ENCODE data around the gene ME3. TPM values are rescaled to one million over a fixed set of nuclear protein-coding genes. Genes with fewer than 3 reads are reported as not detected.
A peak's percentile ranks its signal among the peaks of the same experiment; 100 is the strongest.

Gene ME3
- polyA plus RNA-seq, 2 of the 4 experiments (the other 2 are of a cell fraction) = 19.7 to 22.3 TPM

GRCh38 chr11:86524620-86525352 is 147.6 kb downstream of the ME3 start:
- H3K4me3 ChIP-seq = no peak overlapping the region
- peak; percentile 69 to 79 for DNase-seq (ENCODE audit: low read depth in 1 of 2, low spot score in 1 of 2)
- ChIA-PET POLR2A (interaction anchor here (0.8 to 2.8 kb wide), 5 partner anchors 37 to 276 kb away, joined by 3 to 30 read pairs (median 4); partner anchors contain the start of gene PRSS23), CTCF (interaction anchor here (0.7 to 2.4 kb wide), 8 partner anchors 26 to 293 kb away, joined by 3 to 11 read pairs (median 3); no protein-coding TSS in a partner anchor)
- peak overlapping the region; percentile 85 for H3K4me2 ChIP-seq
- WGBS (ENCODE audit: missing lambda C conversion rate) = 2% methylated on average over 2 of the region's 2 CpGs
- ATAC-seq = peak; percentile 70 to 79
- TF ChIP-seq ESRRA (IDR thresholded peaks at IDR 0.05; ENCODE audit: borderline replicate concordance, low read length) = peak; percentile 61; the same call in 1 of the 2 replicates
- no peak for TF ChIP-seq FOSL2 (IDR thresholded peaks at IDR 0.05)
- peak; percentile 51; the same call in 1 of the 2 replicates for TF ChIP-seq FOSL2 (CRISPR knock-in tag; IDR thresholded peaks at IDR 0.05)
- TF ChIP-seq KDM1A (IDR thresholded peaks at IDR 0.05; ENCODE audit: low read depth) = peak; percentile 90
- TF ChIP-seq FOXS1 (CRISPR knock-in tag; IDR thresholded peaks at IDR 0.05) = no peak
- TF ChIP-seq EP300 (IDR thresholded peaks at IDR 0.05) = no peak
- TF ChIP-seq HDAC2 (IDR thresholded peaks at IDR 0.05) = peak; percentile 87
- TF ChIP-seq ZSCAN20 (CRISPR knock-in tag; IDR thresholded peaks at IDR 0.05) = peak; percentile 1; the same call in 1 of the 2 replicates
- 0 out of 2 replicates have a peak, but pooled peaks have one; percentile 38 for TF ChIP-seq FOSB (CRISPR knock-in tag; IDR thresholded peaks at IDR 0.05)
- H3K27ac ChIP-seq = peak overlapping the region; percentile 90
- no peak for FAIRE-seq
- H3K4me1 ChIP-seq = peaks cover 33% of the 10 kb centered on the region
- H3K9me3 ChIP-seq = peaks cover 27% of the 10 kb centered on the region

DNA sequence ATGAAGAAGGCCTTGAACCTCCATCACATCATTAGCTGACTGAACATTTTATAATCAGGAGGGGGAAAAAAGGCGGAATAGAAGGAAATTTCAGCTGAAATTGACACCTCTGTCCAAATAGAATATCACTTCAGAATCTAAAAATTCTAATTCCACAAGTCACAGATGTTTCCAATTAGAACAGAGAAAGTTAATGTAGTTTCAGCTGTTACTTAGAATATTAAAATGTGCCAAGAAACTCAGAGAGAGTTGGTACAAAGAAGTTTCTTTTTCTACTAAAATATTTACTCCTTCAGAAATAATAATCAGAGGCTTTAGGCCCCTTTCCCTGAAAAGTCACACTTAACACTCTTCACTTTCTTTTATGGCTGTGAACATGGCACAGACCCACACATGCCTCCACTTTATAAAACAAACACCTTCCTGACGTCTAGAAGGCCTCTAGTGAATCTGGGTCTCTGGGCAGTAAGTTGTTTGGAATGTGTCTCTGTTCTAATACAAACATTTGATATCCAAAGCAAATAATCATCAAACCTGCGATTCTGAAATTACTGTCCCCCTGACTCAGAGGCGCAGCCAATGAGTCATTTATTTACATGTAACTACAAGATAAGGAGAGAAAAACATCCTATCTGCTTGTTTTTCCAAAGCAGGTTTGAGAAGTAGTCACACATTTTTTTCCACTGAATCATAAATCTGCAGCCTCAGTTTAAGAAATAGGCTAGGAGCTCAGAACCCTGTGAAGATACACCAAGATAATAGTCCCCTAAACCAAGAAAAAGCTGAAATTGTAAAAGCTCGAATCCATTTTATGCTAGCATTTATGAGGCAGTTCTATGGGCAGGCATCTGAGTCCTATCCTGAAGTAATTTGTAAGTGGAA is 148.4 kb downstream of the ME3 start:
- WGBS (ENCODE audit: missing lambda C conversion rate) = 2% methylated on average over 5 of the region's 5 CpGs
- Histone ChIP-seq H3K4me1 (peaks cover 41% of the 10 kb centered on the region), H3K9me3 (peaks cover 27% of the 10 kb centered on the region), H3K4me2 (peak overlapping the region; percentile 85), H3K4me3 (no peak overlapping the region), H3K27ac (peak overlapping the region; percentile 90)
- ATAC-seq (peak; percentile 94 to 98), FAIRE-seq (peak; percentile 92), DNase-seq (ENCODE audit: low read depth in 1 of 2, low spot score in 1 of 2) (peak; percentile 97 to 98)
- POLR2A ChIA-PET = interaction anchor here (0.8 to 2.8 kb wide), 5 partner anchors 36 to 277 kb away, joined by 3 to 30 read pairs (median 4); partner anchors contain the start of gene PRSS23
- CTCF ChIA-PET = interaction anchor here (0.7 to 2.4 kb wide), 15 partner anchors 27 to 294 kb away, joined by 3 to 11 read pairs (median 3); no protein-coding TSS in a partner anchor
- TF ChIP-seq ZFP36 (IDR thresholded peaks at IDR 0.05; ENCODE audit: borderline replicate concordance, partially characterized antibody) = peak; percentile 23
- TF ChIP-seq HOXA7 (CRISPR knock-in tag; IDR thresholded peaks at IDR 0.05) = peak; percentile 1
- TF ChIP-seq, protein P1, sequence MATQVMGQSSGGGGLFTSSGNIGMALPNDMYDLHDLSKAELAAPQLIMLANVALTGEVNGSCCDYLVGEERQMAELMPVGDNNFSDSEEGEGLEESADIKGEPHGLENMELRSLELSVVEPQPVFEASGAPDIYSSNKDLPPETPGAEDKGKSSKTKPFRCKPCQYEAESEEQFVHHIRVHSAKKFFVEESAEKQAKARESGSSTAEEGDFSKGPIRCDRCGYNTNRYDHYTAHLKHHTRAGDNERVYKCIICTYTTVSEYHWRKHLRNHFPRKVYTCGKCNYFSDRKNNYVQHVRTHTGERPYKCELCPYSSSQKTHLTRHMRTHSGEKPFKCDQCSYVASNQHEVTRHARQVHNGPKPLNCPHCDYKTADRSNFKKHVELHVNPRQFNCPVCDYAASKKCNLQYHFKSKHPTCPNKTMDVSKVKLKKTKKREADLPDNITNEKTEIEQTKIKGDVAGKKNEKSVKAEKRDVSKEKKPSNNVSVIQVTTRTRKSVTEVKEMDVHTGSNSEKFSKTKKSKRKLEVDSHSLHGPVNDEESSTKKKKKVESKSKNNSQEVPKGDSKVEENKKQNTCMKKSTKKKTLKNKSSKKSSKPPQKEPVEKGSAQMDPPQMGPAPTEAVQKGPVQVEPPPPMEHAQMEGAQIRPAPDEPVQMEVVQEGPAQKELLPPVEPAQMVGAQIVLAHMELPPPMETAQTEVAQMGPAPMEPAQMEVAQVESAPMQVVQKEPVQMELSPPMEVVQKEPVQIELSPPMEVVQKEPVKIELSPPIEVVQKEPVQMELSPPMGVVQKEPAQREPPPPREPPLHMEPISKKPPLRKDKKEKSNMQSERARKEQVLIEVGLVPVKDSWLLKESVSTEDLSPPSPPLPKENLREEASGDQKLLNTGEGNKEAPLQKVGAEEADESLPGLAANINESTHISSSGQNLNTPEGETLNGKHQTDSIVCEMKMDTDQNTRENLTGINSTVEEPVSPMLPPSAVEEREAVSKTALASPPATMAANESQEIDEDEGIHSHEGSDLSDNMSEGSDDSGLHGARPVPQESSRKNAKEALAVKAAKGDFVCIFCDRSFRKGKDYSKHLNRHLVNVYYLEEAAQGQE (IDR thresholded peaks at IDR 0.05) = no peak
- peak; percentile 98 for TF ChIP-seq EP300 (IDR thresholded peaks at IDR 0.05)
- peak; percentile 100 for TF ChIP-seq GATA3 (IDR thresholded peaks at IDR 0.05; ENCODE audit: borderline replicate concordance)
- peak; percentile 62; the same call in 1 of the 2 replicates for TF ChIP-seq HES2 (IDR thresholded peaks at IDR 0.05)
- TF ChIP-seq PHF8 (IDR thresholded peaks at IDR 0.05; ENCODE audit: borderline replicate concordance, low read depth) = no peak
- TF ChIP-seq POLR2AphosphoS2 (conservative IDR thresholded peaks at IDR 0.05; ENCODE audit: low read length) = no peak
- TF ChIP-seq HOXB5 (CRISPR knock-in tag; IDR thresholded peaks at IDR 0.05) = peak; percentile 73
- peak; percentile 99 to 100 for TF ChIP-seq JUN (IDR thresholded peaks at IDR 0.05)
- TF ChIP-seq SMC3 (IDR thresholded peaks at IDR 0.05) = peak; percentile 74
- 0 out of 2 replicates have a peak, but pooled peaks have one; percentile 48 for TF ChIP-seq RARB (CRISPR knock-in tag; IDR thresholded peaks at IDR 0.05)
- TF ChIP-seq MYC (IDR thresholded peaks at IDR 0.05; ENCODE audit: borderline replicate concordance, low read length) = peak; percentile 60; the same call in 1 of the 2 replicates
- TF ChIP-seq FOSB (CRISPR knock-in tag; IDR thresholded peaks at IDR 0.05) = peak; percentile 27; the same call in 1 of the 2 replicates
- TF ChIP-seq POLR2A (IDR thresholded peaks at IDR 0.05; ENCODE audit: low read length) = no peak
- TF ChIP-seq ELK1 (IDR thresholded peaks at IDR 0.05; ENCODE audit: low read depth, low read length) = no peak
- no peak for TF ChIP-seq TP53 (CRISPR knock-in tag; IDR thresholded peaks at IDR 0.05)
- TF ChIP-seq NFE2L2 (conservative IDR thresholded peaks at IDR 0.05; ENCODE audit: low read length) = no peak
- no peak for TF ChIP-seq HEYL (CRISPR knock-in tag; IDR thresholded peaks at IDR 0.05)
- TF ChIP-seq E2F6 (IDR thresholded peaks at IDR 0.05; ENCODE audit: borderline replicate concordance, low read depth) = no peak; the same call in 1 of the 2 replicates
- no peak for TF ChIP-seq CHD4 (IDR thresholded peaks at IDR 0.05; ENCODE audit: borderline replicate concordance)
- TF ChIP-seq KDM1A (IDR thresholded peaks at IDR 0.05; ENCODE audit: low read depth) = no peak
- TF ChIP-seq ZNF302 (CRISPR knock-in tag; IDR thresholded peaks at IDR 0.05) = peak; percentile 66; the same call in 1 of the 2 replicates
- peak; percentile 58 for TF ChIP-seq MAFK (IDR thresholded peaks at IDR 0.05; ENCODE audit: partially characterized antibody)

Measured in A549 (cell line).